ENCODE results near the gene ATP5MC3. TPM values are rescaled to one million over a fixed set of nuclear protein-coding genes. Genes with fewer than 3 reads are reported as not detected.

The ATP5MC3 gene
- total and polyA plus RNA-seq, 2 of the 13 experiments (the other 11 are each of a cell fraction or from before 2014, with no cell fraction given): 676 to 1,007 TPM

GRCh38 chr2:175143678-175144077 lies 37.8 kb downstream of the ATP5MC3 start (continued):
- TF ChIP-seq ZNF281 (CRISPR knock-in tag; IDR thresholded peaks at IDR 0.05; ENCODE audit: borderline replicate concordance): peak; percentile 61; the same call in 1 of the 2 replicates
- no peak for TF ChIP-seq ZNF646 (CRISPR knock-in tag; IDR thresholded peaks at IDR 0.05)
- peak; percentile 49 for TF ChIP-seq HNF4A (CRISPR knock-in tag; IDR thresholded peaks at IDR 0.05)
